ENCODE measurements around the gene OR10G2.

- TF ChIP-seq POLR2A (IDR thresholded peaks at IDR 0.05; ENCODE audit: low read depth, low read length) (no peak), TAF1 (IDR thresholded peaks at IDR 0.05; ENCODE audit: low read depth, low read length) (no peak), POLR2AphosphoS5 (IDR thresholded peaks at IDR 0.05; ENCODE audit: low read depth, low read length) (no peak), SPI1 (IDR thresholded peaks at IDR 0.05; ENCODE audit: low read depth, low read length) (no peak), POU2F2 (IDR thresholded peaks at IDR 0.05; ENCODE audit: low read depth, low read length) (no peak), PAX5 (IDR thresholded peaks at IDR 0.05; ENCODE audit: insufficient read depth, low read length, severe bottlenecking) (no peak)
Measured at GRCh38 chr14:21652209-21652808, 17.6 kb upstream of the OR10G2 start.

Data from GM12891 (cell line).